GM18507 (cell line): ENCODE measurements around the gene ZNF263.

Experiments used
- DNase-seq: peaks from one replicate; pipeline ENCODE4 v3.0.0; 2011; ENCODE audit warnings: low read depth; ENCODE audit not compliant: insufficient read length; ENCODE audit errors: extremely low spot score
- FAIRE-seq: peaks from 2 replicates; lab custom pipeline; 2011; peaks lifted over from hg19 to GRCh38; lab: Jason Lieb, UNC

The ZNF263 gene

GRCh38 chr16:3306078-3306477 lies 22.8 kb downstream of the ZNF263 start:
- no peak for FAIRE-seq
- DNase-seq = no peak

DNA sequence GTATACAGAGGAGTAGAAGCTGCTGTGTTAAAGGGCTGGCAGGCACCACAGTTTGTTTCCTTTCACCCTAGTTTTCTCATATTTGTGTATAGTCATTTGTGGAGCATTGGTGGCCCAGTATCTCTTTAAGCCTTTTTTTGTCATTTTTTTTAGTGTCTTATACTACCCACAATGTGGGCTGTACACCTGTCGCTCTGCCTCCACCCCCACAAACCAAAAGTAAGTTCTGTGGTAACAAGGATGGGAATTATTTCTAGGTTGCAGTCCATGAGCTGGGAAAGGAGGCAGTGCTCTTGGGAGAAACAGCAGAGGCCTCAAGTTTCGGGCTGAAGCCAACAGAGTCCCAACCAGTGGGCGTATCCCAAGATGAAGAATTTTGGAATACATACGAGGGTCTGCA lies 28.2 kb downstream of the ZNF263 start:
- no peak for FAIRE-seq
- DNase-seq = no peak

- no peak for DNase-seq
- no peak for FAIRE-seq
Observed at GRCh38 chr16:3317315-3317999, 34.2 kb downstream of the ZNF263 start.

- no peak for DNase-seq
- no peak for FAIRE-seq
Observed at GRCh38 chr16:3321816-3322215, 38.5 kb downstream of the ZNF263 start.

- DNase-seq (no peak), FAIRE-seq (no peak)
Observed at GRCh38 chr16:3327514-3327913, 44.2 kb downstream of the ZNF263 start.

DNA sequence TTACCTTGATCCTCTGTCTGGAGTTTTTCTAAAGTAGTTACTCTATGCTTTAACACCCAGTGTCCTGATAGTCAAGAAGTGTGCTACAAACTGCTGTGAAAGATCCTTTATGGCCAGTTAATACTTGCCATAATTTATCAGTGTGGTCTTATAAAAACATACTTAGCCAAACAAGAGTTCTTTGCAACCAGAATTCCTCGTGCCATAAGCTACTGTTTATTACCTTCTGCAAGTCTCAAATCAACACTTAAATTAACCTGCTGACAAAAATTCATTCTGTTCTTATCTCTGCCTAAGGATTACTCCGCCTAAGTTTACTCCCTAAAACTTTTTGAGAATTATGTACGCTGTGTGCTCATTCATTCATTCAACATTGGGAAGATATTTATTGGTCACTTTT lies 44.8 kb downstream of the ZNF263 start:
- no peak for DNase-seq
- FAIRE-seq = no peak

GRCh38 chr16:3328643-3329042 lies 45.4 kb downstream of the ZNF263 start:
- no peak for FAIRE-seq
- no peak for DNase-seq
